A549 treated with CpdA at 1 μM for 4 hours (cell line): Measurements from ENCODE around the gene GYS1. TPM values are rescaled to one million over a fixed set of nuclear protein-coding genes. Genes with fewer than 3 reads are reported as not detected.

Experiments used
- total RNA-seq: library from RNA; stranded (reverse); fragments of 200-300 nt; extraction: Qiagen RNA extraction; gene quantifications from 5 replicates; pipeline ENCODE4 v1.2.3, GENCODE V29; 2022; ENCODE audit warnings: low read depth

GYS1 gene
- total RNA-seq, result 17.3 to 22.6 TPM (median 19.8 TPM) in 5 replicates

GRCh38 chr19:48993175-48994034 is at the start of gene GYS1, which contains the start of gene RUVBL2:
Gene GYS1 (minus strand): TSS chr19:48993309. CDS start chr19:48993112, 197 bp downstream.
Gene RUVBL2 (plus strand): TSS chr19:48993887. CDS start chr19:48993912, 25 bp downstream.

GRCh38 chr19:49036815-49037214 is 43.7 kb upstream of the GYS1 start, which contains the start of gene CGB1:
Gene CGB1 (minus strand): TSS chr19:49036895. CDS start chr19:49036711, 184 bp downstream.

DNA sequence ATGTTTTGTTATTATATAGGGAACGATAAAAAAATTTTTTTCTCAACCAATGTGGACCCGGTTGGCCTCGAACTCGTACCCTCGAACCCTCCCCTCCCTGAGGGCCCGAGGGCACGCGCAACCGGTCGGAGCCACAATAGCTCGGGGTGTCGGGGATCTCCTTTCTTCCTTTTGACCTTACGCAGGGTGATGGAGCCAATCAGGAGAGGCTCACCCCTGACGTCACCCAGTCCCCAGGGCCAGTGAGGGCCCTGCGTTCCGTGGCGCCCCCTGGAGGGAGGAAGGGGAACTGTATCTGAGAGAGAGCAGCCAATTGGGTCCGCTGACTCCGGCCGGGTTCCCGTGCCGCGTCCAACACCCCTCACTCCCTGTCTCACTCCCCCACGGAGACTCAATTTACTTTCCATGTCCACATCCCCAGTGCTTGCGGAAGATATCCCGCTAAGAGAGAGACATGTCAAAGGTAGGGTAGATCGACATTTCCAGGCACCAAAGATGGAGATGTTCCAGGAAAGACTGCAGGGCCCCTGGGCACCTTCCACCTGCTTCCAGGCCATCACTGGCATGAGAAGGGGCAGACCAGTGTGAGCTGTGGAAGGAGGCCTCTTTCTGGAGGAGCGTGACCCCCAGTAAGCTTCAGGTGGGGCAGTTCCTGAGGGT is 38.7 kb upstream of the GYS1 start, which contains the start of gene CGB2:
Gene CGB2 (plus strand): TSS at position 249 of the 660 bp plus-strand sequence. CDS start 206 bp downstream, at position 455.

DNA sequence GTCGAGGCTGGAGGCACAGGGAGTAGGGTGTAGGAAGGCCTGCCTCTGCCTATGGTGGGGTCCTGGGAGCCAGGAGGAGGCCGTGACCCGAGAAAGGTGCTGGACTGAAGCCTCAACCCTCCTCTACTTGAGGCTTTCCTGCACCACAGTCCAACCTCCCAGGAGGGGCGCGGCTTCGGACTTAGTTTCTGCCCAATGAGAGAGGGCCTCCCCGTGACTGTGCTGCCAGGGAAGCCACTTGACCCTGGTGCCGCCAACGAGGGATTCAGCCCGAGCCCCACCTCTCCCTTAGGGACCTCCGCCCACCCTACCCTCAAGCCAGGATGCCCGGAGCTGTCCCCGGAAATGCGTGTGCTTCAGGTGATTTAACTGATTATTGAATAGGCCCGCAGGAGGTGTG is 31.1 kb upstream of the GYS1 start, which contains the start of gene CGB3:
Gene CGB3 (minus strand): TSS at position 101 of the 400 bp plus-strand sequence. CDS start 362 bp downstream, outside the sequence.

GRCh38 chr19:49017041-49017665 is 24.0 kb upstream of the GYS1 start, which contains the start of gene LHB:
Gene LHB (minus strand): TSS chr19:49017091. CDS start chr19:49017081, 10 bp downstream.

DNA sequence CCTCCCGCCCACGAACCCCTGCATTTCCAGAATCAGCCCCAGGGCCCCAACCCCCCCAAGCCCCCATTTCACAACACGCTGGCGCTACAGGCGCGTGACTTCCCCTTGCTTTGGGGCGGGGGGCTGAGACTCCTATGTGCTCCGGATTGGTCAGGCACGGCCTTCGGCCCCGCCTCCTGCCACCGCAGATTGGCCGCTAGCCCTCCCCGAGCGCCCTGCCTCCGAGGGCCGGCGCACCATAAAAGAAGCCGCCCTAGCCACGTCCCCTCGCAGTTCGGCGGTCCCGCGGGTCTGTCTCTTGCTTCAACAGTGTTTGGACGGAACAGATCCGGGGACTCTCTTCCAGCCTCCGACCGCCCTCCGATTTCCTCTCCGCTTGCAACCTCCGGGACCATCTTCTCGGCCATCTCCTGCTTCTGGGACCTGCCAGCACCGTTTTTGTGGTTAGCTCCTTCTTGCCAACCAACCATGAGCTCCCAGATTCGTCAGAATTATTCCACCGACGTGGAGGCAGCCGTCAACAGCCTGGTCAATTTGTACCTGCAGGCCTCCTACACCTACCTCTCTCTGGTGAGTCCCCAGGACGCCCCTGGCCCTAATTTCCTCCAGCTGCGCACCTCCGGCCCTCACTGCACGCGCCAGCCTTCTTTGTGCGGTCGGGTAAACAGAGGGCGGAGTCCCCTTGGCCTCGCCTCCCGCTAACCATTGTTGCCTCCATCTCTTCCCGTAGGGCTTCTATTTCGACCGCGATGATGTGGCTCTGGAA is 27.9 kb downstream of the GYS1 start, which contains the start of gene FTL:
Gene FTL (plus strand): TSS at position 270 of the 766 bp plus-strand sequence. CDS start 199 bp downstream, at position 469.

GRCh38 chr19:48954595-48955307 is 38.4 kb downstream of the GYS1 start, which contains the start of gene BAX:
Gene BAX (plus strand): TSS chr19:48954875. CDS start chr19:48954929, 54 bp downstream.

GRCh38 chr19:48933382-48933932 is 59.7 kb downstream of the GYS1 start, which contains the start of gene DHDH:
Gene DHDH (plus strand): TSS chr19:48933699. CDS start chr19:48933722, 23 bp downstream.

Other genes with a start within 250 kb of the GYS1 start
- gene IZUMO1, start 246.4 kb downstream of the GYS1 start, total RNA-seq, result not detected in 5 replicates
- 0.07 to 0.09 TPM (median 0.07 TPM) in 4 of 5 replicates, not detected in the other for gene FUT1, start 240.7 kb downstream of the GYS1 start, total RNA-seq
- 0.08 TPM in 1 of 5 replicates, not detected in the others for gene FGF21, start 237.8 kb downstream of the GYS1 start, total RNA-seq
- gene BCAT2, start 182.3 kb downstream of the GYS1 start, total RNA-seq, result 50.8 to 60.8 TPM (median 56.6 TPM) in 5 replicates
- gene HSD17B14, start 156.8 kb downstream of the GYS1 start, total RNA-seq, result 13.8 to 16.7 TPM (median 14.3 TPM) in 5 replicates
- gene PLEKHA4, start 124.7 kb downstream of the GYS1 start, total RNA-seq, result 1.5 to 3.4 TPM (median 2.2 TPM) in 5 replicates
- 94.1 to 157 TPM (median 116 TPM) in 5 replicates for gene PPP1R15A, start 120.9 kb downstream of the GYS1 start, total RNA-seq
- not detected in 5 replicates for gene TULP2, start 94.6 kb downstream of the GYS1 start, total RNA-seq
- 185 to 225 TPM (median 213 TPM) in 5 replicates for gene NUCB1, start 93.0 kb downstream of the GYS1 start, total RNA-seq
- 1.2 to 2.2 TPM (median 1.5 TPM) in 5 replicates for gene DHDH, start 59.6 kb downstream of the GYS1 start, total RNA-seq
- 295 to 420 TPM (median 376 TPM) in 5 replicates for gene BAX, start 38.4 kb downstream of the GYS1 start, total RNA-seq
- gene FTL, start 28.0 kb downstream of the GYS1 start, total RNA-seq, result 18,205 to 25,130 TPM (median 20,428 TPM) in 5 replicates
- gene RUVBL2, start 578 bp upstream of the GYS1 start, total RNA-seq, result 219 to 243 TPM (median 229 TPM) in 5 replicates
- gene LHB, start 23.8 kb upstream of the GYS1 start, total RNA-seq, result not detected in 5 replicates
- gene CGB3, start 31.0 kb upstream of the GYS1 start, total RNA-seq, result 0.09 to 0.44 TPM in 2 of 5 replicates, not detected in the others
- 0.27 to 0.70 TPM (median 0.32 TPM) in 4 of 5 replicates, not detected in the other for gene CGB2, start 38.6 kb upstream of the GYS1 start, total RNA-seq
- gene CGB1, start 43.6 kb upstream of the GYS1 start, total RNA-seq, result 0.27 to 0.64 TPM (median 0.38 TPM) in 3 of 5 replicates, not detected in the others
- 0.54 to 1.6 TPM (median 1.5 TPM) in 5 replicates for gene CGB5, start 50.5 kb upstream of the GYS1 start, total RNA-seq
- 2.1 to 8.1 TPM (median 4.6 TPM) in 5 replicates for gene CGB8, start 55.8 kb upstream of the GYS1 start, total RNA-seq
- gene CGB7, start 64.4 kb upstream of the GYS1 start, total RNA-seq, result 0.59 to 0.80 TPM (median 0.72 TPM) in 5 replicates
- gene NTF4, start 71.5 kb upstream of the GYS1 start, total RNA-seq, result 0.27 to 0.66 TPM (median 0.35 TPM) in 4 of 5 replicates, not detected in the other
- 0.01 TPM in 1 of 5 replicates, not detected in the others for gene KCNA7, start 79.4 kb upstream of the GYS1 start, total RNA-seq
- 311 to 363 TPM (median 344 TPM) in 5 replicates for gene SNRNP70, start 92.1 kb upstream of the GYS1 start, total RNA-seq
- gene LIN7B, start 121.1 kb upstream of the GYS1 start, total RNA-seq, result 4.7 to 7.2 TPM (median 5.7 TPM) in 5 replicates
- 1.2 to 2.5 TPM (median 1.8 TPM) in 5 replicates for gene C19orf73, start 125.8 kb upstream of the GYS1 start, total RNA-seq
- 5.7 to 9.0 TPM (median 8.0 TPM) in 5 replicates for gene PPFIA3, start 126.2 kb upstream of the GYS1 start, total RNA-seq
- gene HRC, start 162.1 kb upstream of the GYS1 start, total RNA-seq, result 0.07 to 0.14 TPM in 2 of 5 replicates, not detected in the others
- 6.8 to 9.9 TPM (median 7.3 TPM) in 5 replicates for gene TRPM4, start 164.5 kb upstream of the GYS1 start, total RNA-seq